GM19324 (cell line): Measurements from ENCODE around the gene NCS1.
A peak's percentile ranks its signal among the peaks of the same experiment; 100 is the strongest.

ENCODE experiments used
- ATAC-seq: cut with Tn5 transposase; IDR thresholded peaks from one replicate; pipeline ENCODE4 v1.9.1; 2021; ENCODE audit warnings: mild to moderate bottlenecking, moderate library complexity; ENCODE audit not compliant: unreplicated experiment, low FRiP score

NCS1 gene

GRCh38 chr9:130172161-130172857 is at the start of gene NCS1:
NCS1 (plus strand) TSS chr9:130172404; CDS start chr9:130172664, 260 bp downstream.
- no peak for ATAC-seq

GRCh38 chr9:130122456-130122855 is 49.7 kb upstream of the NCS1 start:
- ATAC-seq = no peak

- ATAC-seq = no peak
These were observed 47.9 kb upstream of the NCS1 start for GRCh38 chr9:130124085-130124860.

GRCh38 chr9:130126721-130127433 is 45.3 kb upstream of the NCS1 start:
- ATAC-seq = no peak

GRCh38 chr9:130128251-130128650 is 44.0 kb upstream of the NCS1 start:
- ATAC-seq = peak; percentile 69

- no peak for ATAC-seq
These were observed 43.3 kb upstream of the NCS1 start for GRCh38 chr9:130128733-130129431.

- ATAC-seq = no peak
These were observed 42.7 kb upstream of the NCS1 start for GRCh38 chr9:130129432-130130061.

- ATAC-seq = no peak
These were observed 39.5 kb upstream of the NCS1 start for GRCh38 chr9:130132746-130133145.

GRCh38 chr9:130137081-130137640 is 35.0 kb upstream of the NCS1 start:
- ATAC-seq = no peak

GRCh38 chr9:130137641-130138081 is 34.5 kb upstream of the NCS1 start:
- ATAC-seq = no peak

- ATAC-seq = no peak
These were observed 34.0 kb upstream of the NCS1 start for GRCh38 chr9:130138171-130138653.

- ATAC-seq = no peak
These were observed 33.4 kb upstream of the NCS1 start for GRCh38 chr9:130138791-130139190.

- no peak for ATAC-seq
These were observed 33.0 kb upstream of the NCS1 start for GRCh38 chr9:130139251-130139650.

- ATAC-seq = no peak
These were observed 31.5 kb upstream of the NCS1 start for GRCh38 chr9:130140706-130141105.

- ATAC-seq = no peak
These were observed 30.1 kb upstream of the NCS1 start for GRCh38 chr9:130142056-130142455.

- no peak for ATAC-seq
These were observed 29.6 kb upstream of the NCS1 start for GRCh38 chr9:130142641-130143040.

- no peak for ATAC-seq
These were observed 28.8 kb upstream of the NCS1 start for GRCh38 chr9:130143279-130143893.

- ATAC-seq = no peak
These were observed 28.2 kb upstream of the NCS1 start for GRCh38 chr9:130143958-130144366.

GRCh38 chr9:130144703-130145102 is 27.5 kb upstream of the NCS1 start:
- no peak for ATAC-seq
